Femur (tissue), 1 donor: ENCODE measurements around the gene FKBP9.
"Not testable (repeated sequence)": the region's sequence is repeated elsewhere in the genome, so short reads cannot be mapped to it uniquely, and the experiment has no call there.

Experiments used
- DNase-seq: peaks from one replicate; pipeline ENCODE4 v3.0.0-alpha.2; 2017

FKBP9 gene

GRCh38 chr7:32957326-32958045 is at the start of gene FKBP9:
Gene FKBP9, plus strand, starts transcription at chr7:32957440. Its CDS starts 134 bp downstream, at chr7:32957574.
- DNase-seq = peak; percentile 93

- no peak for DNase-seq
These were observed 47.0 kb upstream of the FKBP9 start for GRCh38 chr7:32910195-32910594.

GRCh38 chr7:32914184-32914583 is 43.1 kb upstream of the FKBP9 start:
- no peak for DNase-seq

- no peak for DNase-seq
These were observed 42.2 kb upstream of the FKBP9 start for GRCh38 chr7:32915041-32915536.

- DNase-seq = no peak
These were observed 41.2 kb upstream of the FKBP9 start for GRCh38 chr7:32916006-32916405.

- not testable (repeated sequence) for DNase-seq
These were observed 40.2 kb upstream of the FKBP9 start for GRCh38 chr7:32916994-32917393.

- DNase-seq = no peak
These were observed 35.3 kb upstream of the FKBP9 start for GRCh38 chr7:32921896-32922295.

- no peak for DNase-seq
These were observed 28.4 kb upstream of the FKBP9 start for GRCh38 chr7:32928785-32929298.

- DNase-seq = no peak
These were observed 27.7 kb upstream of the FKBP9 start for GRCh38 chr7:32929430-32930143.

- DNase-seq = no peak
These were observed 26.9 kb upstream of the FKBP9 start for GRCh38 chr7:32930378-32930777.

- DNase-seq = no peak
These were observed 21.7 kb upstream of the FKBP9 start for GRCh38 chr7:32935558-32935957.

GRCh38 chr7:32936689-32937088 is 20.6 kb upstream of the FKBP9 start:
- no peak for DNase-seq

- DNase-seq = no peak
These were observed 19.7 kb upstream of the FKBP9 start for GRCh38 chr7:32937344-32938174.

GRCh38 chr7:32941181-32941580 is 16.1 kb upstream of the FKBP9 start:
- DNase-seq = no peak

- no peak for DNase-seq
These were observed 15.4 kb upstream of the FKBP9 start for GRCh38 chr7:32941681-32942414.

GRCh38 chr7:32942415-32943251 is 14.6 kb upstream of the FKBP9 start:
- DNase-seq = peak; percentile 86

- DNase-seq = no peak
These were observed 13.8 kb upstream of the FKBP9 start for GRCh38 chr7:32943252-32944030.

GRCh38 chr7:32947420-32947983 is 9.7 kb upstream of the FKBP9 start:
- DNase-seq = no peak

GRCh38 chr7:32948202-32948601 is 9.0 kb upstream of the FKBP9 start:
- no peak for DNase-seq

GRCh38 chr7:32952876-32953275 is 4.4 kb upstream of the FKBP9 start:
- no peak for DNase-seq
